T-helper 1 cell treated with Interleukin-12 subunit alpha and Interleukin-12 subunit beta and Interleukin-4 antibody, amounts not matched to agents 30 ng/mL and 1 ng/mL, for 36 hours (primary cell): ENCODE measurements around the gene NDE1. TPM values are rescaled to one million over a fixed set of nuclear protein-coding genes. Genes with fewer than 3 reads are reported as not detected.
"Not testable (repeated sequence)": the region's sequence is repeated elsewhere in the genome, so short reads cannot be mapped to it uniquely, and the experiment has no call there.

ENCODE experiments used
- intact Hi-C: fragments of 100-400 bp; cut with micrococcal nuclease; formaldehyde crosslinking; loops from one replicate; pipeline ENCODE4 v1.15.1; 2024
- total RNA-seq: library from RNA; stranded (reverse); gene quantifications from 2 replicates; pipeline ENCODE4 v1.2.3, GENCODE V29; 2022

Gene NDE1
- total RNA-seq, 1 donor from 2014 or later = 126 TPM

GRCh38 chr16:15689290-15689689 is 39.2 kb downstream of the NDE1 start:
- intact Hi-C loops = no loop called here

DNA sequence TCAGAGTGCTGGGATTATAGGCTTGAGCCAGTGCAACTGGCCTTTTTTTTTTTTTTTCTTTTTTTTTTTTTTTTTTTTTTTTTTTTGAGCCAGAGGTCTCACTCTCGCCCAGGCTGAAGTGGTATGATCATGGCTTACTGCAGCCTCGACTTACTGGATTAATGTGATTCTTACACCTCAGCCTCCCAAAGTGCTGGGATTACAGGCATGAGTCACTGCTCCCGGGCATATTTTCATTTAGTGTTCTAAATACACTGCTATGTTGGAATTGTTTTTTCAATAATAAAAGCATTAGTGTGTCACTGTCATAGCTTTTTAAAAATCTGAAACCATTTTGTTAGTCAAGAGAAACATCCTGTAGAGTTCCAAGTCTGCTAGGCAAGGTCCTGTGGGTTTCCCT is 40.3 kb downstream of the NDE1 start:
- intact Hi-C loops = no loop called here

DNA sequence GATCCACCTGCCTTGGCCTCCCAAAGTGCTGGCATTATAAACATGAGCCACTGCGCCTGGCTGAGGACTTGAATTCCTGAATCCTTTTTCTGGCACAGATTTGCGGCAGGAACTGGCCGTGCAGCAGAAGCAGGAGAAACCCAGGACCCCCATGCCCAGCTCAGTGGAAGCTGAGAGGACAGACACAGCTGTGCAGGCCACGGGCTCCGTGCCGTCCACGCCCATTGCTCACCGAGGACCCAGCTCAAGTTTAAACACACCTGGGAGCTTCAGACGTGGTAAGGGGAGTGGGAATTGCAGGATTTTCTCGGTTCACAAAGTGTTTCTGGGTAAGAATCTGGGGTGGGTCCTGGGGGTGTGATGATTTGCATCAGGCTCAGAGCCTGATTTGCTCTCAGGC is 41.0 kb downstream of the NDE1 start:
- intact Hi-C loops = no loop called here

DNA sequence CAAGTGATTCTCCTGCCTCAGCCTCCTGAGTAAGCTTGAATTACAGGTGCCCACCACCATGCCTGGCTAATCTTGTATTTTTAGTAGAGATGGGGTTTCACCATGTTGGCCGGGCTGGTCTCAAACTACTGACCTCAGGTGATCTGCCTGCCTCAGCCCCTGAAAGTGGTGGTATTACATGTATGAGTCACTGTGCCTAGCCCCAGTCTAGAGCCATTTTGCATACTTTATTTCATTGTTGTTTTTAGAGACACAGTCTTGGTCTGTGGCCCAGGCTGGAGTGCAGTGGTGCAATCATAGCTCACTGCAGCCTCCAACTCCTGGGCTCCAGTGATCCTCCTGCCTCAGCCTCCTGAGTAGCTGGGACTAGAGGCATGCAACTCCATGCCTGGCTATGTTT is 42.5 kb downstream of the NDE1 start:
- intact Hi-C loops = not testable (repeated sequence)

GRCh38 chr16:15694499-15694898 is 44.5 kb downstream of the NDE1 start:
- intact Hi-C loops = no loop called here

GRCh38 chr16:15699819-15700218 is 49.8 kb downstream of the NDE1 start:
- intact Hi-C loops = no loop called here

- intact Hi-C loops = loop anchor here (1.0 kb wide), 1 partner anchor 269 kb away; no protein-coding TSS in a partner anchor
Observed at GRCh38 chr16:15701367-15701766, 51.3 kb downstream of the NDE1 start.

- intact Hi-C loops = loop anchor here (1.0 kb wide), 1 partner anchor 270 kb away; no protein-coding TSS in a partner anchor
Observed at GRCh38 chr16:15701975-15702970, 52.2 kb downstream of the NDE1 start.

DNA sequence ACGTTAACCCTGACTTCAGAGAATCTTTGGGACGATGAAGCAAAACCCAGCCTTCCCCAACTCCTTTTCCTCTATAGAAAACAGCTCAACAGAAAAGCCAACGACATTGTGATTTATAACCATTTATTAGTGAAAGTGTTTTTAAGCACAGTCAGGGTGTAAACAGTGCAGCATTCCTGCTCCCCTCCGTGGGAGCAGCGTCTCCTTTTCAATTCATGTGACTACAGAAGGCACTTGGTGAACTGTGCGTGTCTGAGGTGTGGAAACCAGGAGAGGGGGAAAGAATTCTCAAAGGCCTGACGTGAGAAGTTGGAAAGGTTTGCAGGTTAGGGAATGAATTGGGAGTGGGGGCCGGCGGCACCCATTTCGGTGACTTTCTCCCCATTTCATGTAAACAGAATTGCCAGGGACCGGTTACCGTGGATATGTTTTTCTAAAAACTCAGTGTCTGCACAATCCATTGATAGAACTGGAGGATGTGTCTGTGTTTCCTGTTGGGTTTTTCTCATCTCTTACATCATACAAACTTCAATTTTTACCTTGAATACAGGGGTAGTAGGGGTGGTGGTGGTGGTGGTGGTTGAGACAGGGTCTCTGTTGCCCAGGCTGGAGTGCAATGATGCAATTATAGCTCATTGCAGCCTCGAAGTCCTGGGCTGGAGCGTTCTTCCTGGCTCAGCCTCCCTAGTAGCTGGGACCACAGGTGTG is 53.1 kb downstream of the NDE1 start:
- intact Hi-C loops = loop anchor here (1.0 kb wide), 1 partner anchor 70 kb away; no protein-coding TSS in a partner anchor

- intact Hi-C loops = loop anchor here (1.0 to 2.0 kb wide), 3 partner anchors 54 to 277 kb away; partner anchors contain the start of genes MARF1 and NDE1
Observed at GRCh38 chr16:15704545-15704987, 54.5 kb downstream of the NDE1 start.

DNA sequence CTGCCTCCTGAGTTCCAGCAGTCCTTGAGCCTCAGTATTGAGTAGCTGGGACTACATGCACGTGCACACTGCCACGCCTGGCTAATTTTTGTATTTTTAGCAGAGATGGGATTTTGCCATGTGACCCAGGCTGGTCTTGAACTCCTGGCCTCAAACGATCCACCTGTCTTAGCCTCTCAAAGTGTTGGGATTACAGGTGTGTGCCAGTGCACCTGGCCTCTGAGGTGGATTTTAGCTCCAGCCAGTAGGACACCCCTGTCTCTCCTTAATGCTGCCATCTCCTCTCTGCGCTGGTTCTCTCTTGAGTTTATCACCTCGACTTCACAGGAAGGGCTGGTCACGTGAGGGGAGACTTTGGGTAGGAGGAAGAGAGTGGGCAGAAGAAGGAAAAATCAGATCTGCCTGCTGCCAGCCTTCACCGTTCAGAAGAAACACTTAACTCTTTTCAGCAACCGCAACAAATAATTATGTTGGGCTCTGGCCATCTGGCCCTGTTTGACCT is 55.1 kb downstream of the NDE1 start:
- intact Hi-C loops = loop anchor here (2.0 kb wide), 2 partner anchors 54 to 62 kb away; partner anchors contain the start of genes MARF1 and NDE1

GRCh38 chr16:15707332-15707731 is 57.3 kb downstream of the NDE1 start:
- intact Hi-C loops = no loop called here

GRCh38 chr16:15708096-15708495 is 58.1 kb downstream of the NDE1 start:
- intact Hi-C loops = no loop called here

- intact Hi-C loops = no loop called here
Observed at GRCh38 chr16:15708997-15709396, 59.0 kb downstream of the NDE1 start.

GRCh38 chr16:15714393-15715172 is 64.5 kb downstream of the NDE1 start:
- intact Hi-C loops = no loop called here

- intact Hi-C loops = no loop called here
Observed at GRCh38 chr16:15715221-15715620, 65.2 kb downstream of the NDE1 start.

DNA sequence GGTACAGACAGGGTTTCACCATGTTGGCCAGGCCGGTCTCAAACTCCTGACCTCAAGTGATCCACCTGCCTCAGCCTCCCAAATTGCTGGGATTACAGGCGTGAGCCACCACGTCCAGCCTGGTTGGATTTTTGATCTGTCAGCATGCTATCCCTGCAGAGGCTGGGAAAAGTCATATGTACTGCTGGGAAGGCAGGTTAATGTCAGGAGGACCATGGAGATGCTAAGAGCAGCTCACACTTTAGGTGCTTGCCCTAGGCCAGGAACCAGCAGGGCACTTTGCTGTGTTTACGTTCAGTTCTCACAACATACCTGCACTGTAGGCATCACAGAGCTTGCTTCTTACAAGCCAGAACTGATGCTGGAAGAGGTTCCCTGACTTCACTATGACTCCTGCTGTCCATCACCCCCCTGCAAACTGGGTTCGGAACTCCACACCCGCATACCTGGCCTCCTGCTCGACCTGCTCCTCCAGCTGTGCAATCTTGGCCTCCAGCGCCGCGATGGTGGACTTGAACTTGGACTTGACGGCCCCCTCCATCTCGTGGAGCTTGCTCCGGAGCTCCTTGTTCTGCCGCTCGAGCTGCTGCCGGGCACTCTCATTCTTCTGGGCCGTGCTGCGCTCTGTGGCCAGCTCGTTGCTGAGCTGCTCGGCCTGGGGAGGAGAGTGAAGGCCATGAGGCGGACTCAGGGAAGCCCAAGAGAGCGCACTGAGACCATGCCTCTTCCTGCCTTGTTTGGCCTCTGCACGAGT is 66.8 kb downstream of the NDE1 start:
- intact Hi-C loops = no loop called here

DNA sequence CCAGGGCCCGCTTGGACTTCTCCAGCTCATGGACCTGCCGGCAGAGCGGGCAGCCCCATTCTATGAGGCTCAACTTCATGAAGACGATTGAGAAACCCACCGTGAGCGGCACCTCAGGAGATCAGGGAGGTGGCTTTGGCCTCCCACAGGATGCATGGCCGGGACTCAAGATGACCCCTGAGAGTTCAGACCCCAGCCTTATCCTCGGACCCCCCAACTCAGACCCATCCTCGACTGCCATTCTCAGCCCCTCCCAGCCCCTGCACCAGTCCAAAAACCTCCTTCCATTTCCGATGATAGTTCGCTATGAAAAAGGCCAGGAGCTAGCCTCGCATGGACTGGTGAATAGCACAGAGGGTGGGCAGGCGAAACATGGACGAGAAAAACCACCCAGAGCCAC is 71.0 kb downstream of the NDE1 start:
- intact Hi-C loops = no loop called here

DNA sequence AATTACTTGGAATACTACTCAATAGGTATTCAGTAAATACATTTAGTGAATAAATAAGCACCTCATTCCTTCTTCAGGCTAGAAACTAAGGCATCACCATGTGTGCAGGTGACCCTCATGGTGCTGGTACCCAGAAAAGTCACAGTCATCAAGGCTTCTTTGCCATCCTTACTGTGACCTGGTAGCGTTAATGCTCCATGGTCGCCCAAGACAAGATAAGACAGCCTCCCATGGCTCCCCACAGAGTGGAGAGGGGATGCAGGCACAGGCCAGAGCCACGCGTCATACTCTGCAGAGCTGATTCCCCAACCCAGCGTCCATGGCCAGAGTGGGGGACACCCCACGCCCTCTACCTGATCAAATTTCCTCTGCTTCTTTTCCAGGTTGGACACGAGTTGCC is 73.8 kb downstream of the NDE1 start:
- intact Hi-C loops = no loop called here

DNA sequence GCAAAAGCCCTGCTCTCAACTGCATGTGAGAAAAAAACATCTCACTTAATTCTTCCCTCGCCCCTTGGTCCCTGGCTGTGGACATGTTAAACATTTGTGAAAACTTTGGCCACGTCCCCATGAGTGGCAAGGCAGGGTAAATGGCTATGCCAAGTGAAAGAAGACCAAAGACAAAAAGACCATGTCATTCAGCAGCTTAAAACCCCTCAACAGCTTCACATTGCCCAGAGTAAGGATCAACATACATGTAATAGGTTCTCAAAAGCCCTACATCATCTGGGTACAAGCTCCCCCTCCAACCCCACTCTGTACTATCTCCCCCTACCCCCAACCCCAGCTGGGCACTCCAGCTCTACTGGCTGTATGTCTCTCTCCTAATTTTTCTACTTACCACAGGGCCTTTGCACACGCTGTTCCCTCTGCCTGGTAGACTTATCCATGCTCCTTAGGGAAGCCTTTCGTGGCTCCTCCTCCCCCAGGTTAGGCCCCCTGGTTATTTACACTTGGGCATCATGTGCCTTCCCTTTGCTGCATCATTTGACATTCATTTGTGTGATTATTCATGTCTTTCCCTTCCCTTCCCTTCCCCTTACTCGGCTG is 75.7 kb downstream of the NDE1 start:
- intact Hi-C loops = no loop called here
